ENCODE measurements around the gene ZNF697.

Gene ZNF697

DNA sequence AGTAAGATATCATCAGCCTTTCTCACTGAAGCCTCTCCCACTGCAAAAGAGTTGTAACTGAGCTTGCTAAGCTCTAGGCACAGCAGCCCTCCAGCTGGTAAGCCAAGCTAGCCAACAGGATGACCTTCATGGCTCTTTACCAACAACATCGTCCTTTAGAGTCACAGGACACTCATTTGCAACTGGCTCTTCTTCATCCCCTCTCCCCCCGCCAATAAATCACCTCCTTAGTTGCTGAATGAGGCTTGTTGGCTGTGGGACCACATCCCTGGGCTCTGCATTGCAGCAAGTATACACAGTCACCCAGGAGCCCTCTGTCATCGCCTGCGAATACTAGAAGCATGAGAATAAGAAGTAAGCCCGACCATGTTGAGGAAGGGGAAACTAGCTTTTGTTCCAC, 16.0 kb upstream of the ZNF697 start:
- no peak overlapping the region for H3K4me3 ChIP-seq (ENCODE audit: low read depth, low read length)
- TF ChIP-seq, protein P1, sequence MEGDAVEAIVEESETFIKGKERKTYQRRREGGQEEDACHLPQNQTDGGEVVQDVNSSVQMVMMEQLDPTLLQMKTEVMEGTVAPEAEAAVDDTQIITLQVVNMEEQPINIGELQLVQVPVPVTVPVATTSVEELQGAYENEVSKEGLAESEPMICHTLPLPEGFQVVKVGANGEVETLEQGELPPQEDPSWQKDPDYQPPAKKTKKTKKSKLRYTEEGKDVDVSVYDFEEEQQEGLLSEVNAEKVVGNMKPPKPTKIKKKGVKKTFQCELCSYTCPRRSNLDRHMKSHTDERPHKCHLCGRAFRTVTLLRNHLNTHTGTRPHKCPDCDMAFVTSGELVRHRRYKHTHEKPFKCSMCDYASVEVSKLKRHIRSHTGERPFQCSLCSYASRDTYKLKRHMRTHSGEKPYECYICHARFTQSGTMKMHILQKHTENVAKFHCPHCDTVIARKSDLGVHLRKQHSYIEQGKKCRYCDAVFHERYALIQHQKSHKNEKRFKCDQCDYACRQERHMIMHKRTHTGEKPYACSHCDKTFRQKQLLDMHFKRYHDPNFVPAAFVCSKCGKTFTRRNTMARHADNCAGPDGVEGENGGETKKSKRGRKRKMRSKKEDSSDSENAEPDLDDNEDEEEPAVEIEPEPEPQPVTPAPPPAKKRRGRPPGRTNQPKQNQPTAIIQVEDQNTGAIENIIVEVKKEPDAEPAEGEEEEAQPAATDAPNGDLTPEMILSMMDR (IDR thresholded peaks at IDR 0.05; ENCODE audit: insufficient read depth, low read depth, low read length, missing control alignments), result no peak
- no peak for DNase-seq (ENCODE audit: low read depth)

- TF ChIP-seq, protein P1 (IDR thresholded peaks at IDR 0.05; ENCODE audit: insufficient read depth, low read depth, low read length, missing control alignments), result no peak
- no peak overlapping the region for H3K4me3 ChIP-seq (ENCODE audit: low read depth, low read length)
These were observed 14.0 kb upstream of the ZNF697 start for GRCh38 chr1:119662034-119662437.

GRCh38 chr1:119660253-119661083, 12.4 kb upstream of the ZNF697 start:
- no peak overlapping the region for H3K4me3 ChIP-seq (ENCODE audit: low read depth, low read length)
- DNase-seq (ENCODE audit: low read depth), result no peak
- TF ChIP-seq, protein P1 (IDR thresholded peaks at IDR 0.05; ENCODE audit: insufficient read depth, low read depth, low read length, missing control alignments), result no peak

More at GRCh38 chr1:119662034-119662437, 14.0 kb upstream of the ZNF697 start:
- peak; percentile 71 for DNase-seq (ENCODE audit: low read depth)

GRCh38 chr1:119659628-119660027, 11.6 kb upstream of the ZNF697 start:
- DNase-seq (ENCODE audit: low read depth), result no peak
- TF ChIP-seq, protein P1 (IDR thresholded peaks at IDR 0.05; ENCODE audit: insufficient read depth, low read depth, low read length, missing control alignments), result no peak
- no peak overlapping the region for H3K4me3 ChIP-seq (ENCODE audit: low read depth, low read length)

GRCh38 chr1:119656410-119656955, 8.4 kb upstream of the ZNF697 start:
- no peak overlapping the region for H3K4me3 ChIP-seq (ENCODE audit: low read depth, low read length)
- peak; percentile 27 for DNase-seq (ENCODE audit: low read depth)
- TF ChIP-seq, protein P1 (IDR thresholded peaks at IDR 0.05; ENCODE audit: insufficient read depth, low read depth, low read length, missing control alignments), result no peak

DNA sequence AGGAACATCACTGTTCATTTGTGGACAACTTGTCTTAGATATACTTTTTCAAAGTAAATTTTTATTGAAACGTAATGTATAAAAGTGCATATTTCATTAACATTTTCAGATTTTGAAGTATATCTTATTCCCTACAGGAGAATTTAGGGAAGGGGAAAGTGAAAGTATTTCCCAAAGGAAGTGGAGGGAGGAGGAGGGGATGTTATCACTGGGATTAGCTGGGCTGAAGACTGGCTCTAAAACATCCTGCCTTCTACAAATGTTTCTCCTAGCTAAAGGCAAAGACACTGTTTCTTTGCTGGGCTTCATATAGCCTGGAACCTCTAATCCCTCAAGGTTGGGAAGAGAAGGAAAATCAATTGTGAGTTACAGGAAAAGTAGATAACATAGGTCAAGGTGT, 7.1 kb upstream of the ZNF697 start:
- DNase-seq (ENCODE audit: low read depth), result no peak
- H3K4me3 ChIP-seq (ENCODE audit: low read depth, low read length), result no peak overlapping the region
- TF ChIP-seq, protein P1 (IDR thresholded peaks at IDR 0.05; ENCODE audit: insufficient read depth, low read depth, low read length, missing control alignments), result no peak

All from GM12865 (cell line).